VCaP (cell line): Measurements from ENCODE around the gene BACE1-AS.
"Not testable (repeated sequence)": the region's sequence is repeated elsewhere in the genome, so short reads cannot be mapped to it uniquely, and the experiment has no call there.

ENCODE experiments used
- H3K27ac ChIP-seq: fragments of 450-650 bp; 2 replicates; pipeline ENCODE4 v1.5.1; 2017
- CTCF ChIP-seq: fragments of 450-650 bp; conservative IDR thresholded peaks from 2 replicates; pipeline ENCODE4 v1.5.1; 2017; ENCODE audit warnings: mild to moderate bottlenecking, moderate library complexity

BACE1-AS gene

GRCh38 chr11:117290809-117291396, at the start of gene BACE1-AS:
TSS of gene BACE1-AS (plus strand) at chr11:117291346.
- no peak for TF ChIP-seq CTCF
- H3K27ac ChIP-seq, result no peak within 1 kb of the TSS

- no peak for TF ChIP-seq CTCF
- no peak overlapping the region for H3K27ac ChIP-seq
These were observed 42.8 kb upstream of the BACE1-AS start for GRCh38 chr11:117248341-117248740.

GRCh38 chr11:117249571-117249970, 41.6 kb upstream of the BACE1-AS start:
- H3K27ac ChIP-seq, result no peak overlapping the region
- TF ChIP-seq CTCF, result no peak

- no peak for TF ChIP-seq CTCF
- H3K27ac ChIP-seq, result no peak overlapping the region
These were observed 39.6 kb upstream of the BACE1-AS start for GRCh38 chr11:117251506-117251905.

- no peak for TF ChIP-seq CTCF
- no peak overlapping the region for H3K27ac ChIP-seq
These were observed 35.2 kb upstream of the BACE1-AS start for GRCh38 chr11:117255966-117256365.

- no peak overlapping the region for H3K27ac ChIP-seq
- TF ChIP-seq CTCF, result no peak
These were observed 34.6 kb upstream of the BACE1-AS start for GRCh38 chr11:117256573-117256972.

GRCh38 chr11:117258576-117258975, 32.6 kb upstream of the BACE1-AS start:
- H3K27ac ChIP-seq, result no peak overlapping the region
- no peak for TF ChIP-seq CTCF

- TF ChIP-seq CTCF, result no peak
- H3K27ac ChIP-seq, result no peak overlapping the region
These were observed 31.7 kb upstream of the BACE1-AS start for GRCh38 chr11:117259417-117259816.

- not testable (repeated sequence) for H3K27ac ChIP-seq
These were observed 26.4 kb upstream of the BACE1-AS start for GRCh38 chr11:117264624-117265323.
